ENCODE measurements around the gene CACTIN.

DNA sequence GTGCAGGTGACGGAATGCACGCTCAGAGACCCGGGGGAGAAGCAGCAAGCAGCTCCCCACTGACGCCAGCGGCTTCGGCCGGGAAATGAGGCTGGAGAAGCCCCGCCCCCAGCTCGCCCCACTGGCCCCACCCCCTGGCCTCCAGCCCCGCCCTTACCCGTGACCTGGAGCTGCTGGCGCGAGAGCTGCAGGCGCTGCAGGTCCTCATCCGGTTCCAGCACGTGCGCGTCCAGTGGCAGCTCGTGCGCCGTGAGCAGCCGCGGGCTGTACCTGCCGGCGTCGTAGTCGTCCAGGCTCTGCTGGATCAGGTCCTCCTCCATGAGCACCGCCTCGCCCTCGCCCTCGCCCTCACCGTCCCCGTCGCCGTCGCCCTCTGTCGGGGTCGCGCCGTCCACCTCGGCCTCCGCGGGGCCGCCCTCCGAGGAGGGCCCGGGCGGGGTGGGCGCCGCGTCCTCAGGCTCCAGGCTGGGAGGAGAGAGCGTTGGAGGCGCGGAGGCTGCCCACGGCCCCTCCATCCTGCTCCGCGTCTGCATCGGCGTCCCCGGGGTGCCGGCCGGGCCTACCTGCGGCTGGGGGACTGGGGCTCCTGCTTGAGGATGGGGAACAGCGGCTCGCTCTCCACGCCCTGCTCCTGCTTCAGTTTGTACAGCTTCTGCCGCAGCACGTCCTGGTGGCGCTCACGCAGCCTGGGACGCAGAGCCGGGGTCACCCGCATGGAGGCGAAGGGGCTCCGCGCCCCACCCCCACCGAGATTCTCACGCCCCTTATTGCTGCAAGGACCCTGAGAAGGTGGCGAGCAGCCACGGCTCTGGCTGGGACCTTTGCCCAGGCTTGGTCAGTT, 13.5 kb downstream of the CACTIN start:
- TF ChIP-seq, protein P1, sequence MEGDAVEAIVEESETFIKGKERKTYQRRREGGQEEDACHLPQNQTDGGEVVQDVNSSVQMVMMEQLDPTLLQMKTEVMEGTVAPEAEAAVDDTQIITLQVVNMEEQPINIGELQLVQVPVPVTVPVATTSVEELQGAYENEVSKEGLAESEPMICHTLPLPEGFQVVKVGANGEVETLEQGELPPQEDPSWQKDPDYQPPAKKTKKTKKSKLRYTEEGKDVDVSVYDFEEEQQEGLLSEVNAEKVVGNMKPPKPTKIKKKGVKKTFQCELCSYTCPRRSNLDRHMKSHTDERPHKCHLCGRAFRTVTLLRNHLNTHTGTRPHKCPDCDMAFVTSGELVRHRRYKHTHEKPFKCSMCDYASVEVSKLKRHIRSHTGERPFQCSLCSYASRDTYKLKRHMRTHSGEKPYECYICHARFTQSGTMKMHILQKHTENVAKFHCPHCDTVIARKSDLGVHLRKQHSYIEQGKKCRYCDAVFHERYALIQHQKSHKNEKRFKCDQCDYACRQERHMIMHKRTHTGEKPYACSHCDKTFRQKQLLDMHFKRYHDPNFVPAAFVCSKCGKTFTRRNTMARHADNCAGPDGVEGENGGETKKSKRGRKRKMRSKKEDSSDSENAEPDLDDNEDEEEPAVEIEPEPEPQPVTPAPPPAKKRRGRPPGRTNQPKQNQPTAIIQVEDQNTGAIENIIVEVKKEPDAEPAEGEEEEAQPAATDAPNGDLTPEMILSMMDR (IDR thresholded peaks at IDR 0.05), result no peak
- TF ChIP-seq POLR2A (IDR thresholded peaks at IDR 0.05; ENCODE audit: low read depth) (no peak), POLR2AphosphoS5 (IDR thresholded peaks at IDR 0.05) (peak; percentile 28 to 42), EP300 (IDR thresholded peaks at IDR 0.05) (no peak)
